Activated CD8-positive, alpha-beta memory T cell treated with anti-CD3 and anti-CD28 coated beads, Interleukin-2, amount 50 U/mL, for 24 hours (primary cell): ENCODE results near the gene TUBA4B.
"Not testable (repeated sequence)": the region's sequence is repeated elsewhere in the genome, so short reads cannot be mapped to it uniquely, and the experiment has no call there.

Experiments
- DNase-seq: peaks from one replicate; pipeline ENCODE4 v3.0.0-alpha.2; 2020; ENCODE audit errors: extremely low read depth

Gene TUBA4B

GRCh38 chr2:219274361-219274921, 21.4 kb downstream of the TUBA4B start:
- no peak for DNase-seq

GRCh38 chr2:219277703-219278654, 24.9 kb downstream of the TUBA4B start:
- peak; percentile 53 for DNase-seq

- no peak for DNase-seq
These were observed 25.7 kb downstream of the TUBA4B start for GRCh38 chr2:219278655-219279150.

- DNase-seq: peak; percentile 98
These were observed 26.3 kb downstream of the TUBA4B start, which contains the start of gene DNAJB2 for GRCh38 chr2:219279151-219279915. Gene DNAJB2 (plus strand): TSS chr2:219279366. CDS start chr2:219279834, 468 bp downstream.

- no peak for DNase-seq
These were observed 27.0 kb downstream of the TUBA4B start for GRCh38 chr2:219279916-219280516.

- DNase-seq: no peak
These were observed 27.6 kb downstream of the TUBA4B start for GRCh38 chr2:219280651-219281050.

GRCh38 chr2:219281588-219281987, 28.5 kb downstream of the TUBA4B start:
- DNase-seq: no peak

GRCh38 chr2:219282375-219282774, 29.3 kb downstream of the TUBA4B start:
- no peak for DNase-seq

- no peak for DNase-seq
These were observed 30.0 kb downstream of the TUBA4B start for GRCh38 chr2:219282943-219283581.

GRCh38 chr2:219284501-219285372, 31.7 kb downstream of the TUBA4B start:
- no peak for DNase-seq

- DNase-seq: no peak
These were observed 32.3 kb downstream of the TUBA4B start for GRCh38 chr2:219285373-219285735.

GRCh38 chr2:219285894-219286425, 32.9 kb downstream of the TUBA4B start:
- DNase-seq: no peak

- DNase-seq: no peak
These were observed 33.5 kb downstream of the TUBA4B start for GRCh38 chr2:219286436-219287115.

- not testable (repeated sequence) for DNase-seq
These were observed 34.0 kb downstream of the TUBA4B start for GRCh38 chr2:219287116-219287440.

- DNase-seq: no peak
These were observed 34.7 kb downstream of the TUBA4B start for GRCh38 chr2:219287580-219288265.

GRCh38 chr2:219289195-219289536, 36.1 kb downstream of the TUBA4B start:
- DNase-seq: no peak

GRCh38 chr2:219289537-219290361, 36.7 kb downstream of the TUBA4B start:
- DNase-seq: no peak
